Panc1 (cell line): Measurements from ENCODE around the gene FAM20A. TPM values are rescaled to one million over a fixed set of nuclear protein-coding genes. Genes with fewer than 3 reads are reported as not detected.

Experiments
- ATAC-seq: fragments of 200-7000 bp; cut with Tn5 transposase; 2 replicates; pipeline ENCODE4 v1.9.1; 2020; ENCODE audit warnings: mild to moderate bottlenecking, moderate library complexity
- BruUV-seq: library from RNA; stranded (reverse); fragments of 400-500 nt; replicated peaks from 2 replicates; lab custom pipeline; 2021; lab: Mats Ljungman, UMichigan
- CTCF ChIA-PET: fragments of 300-600 bp; sonication (Branson Sonifier 250); formaldehyde crosslinking; loops from one replicate; lab custom pipeline; 2022; ENCODE audit warnings: antibody characterized with exemption; lab: Charles Lee
- POLR2A ChIA-PET: fragments of 300-600 bp; sonication (Branson Sonifier 250); formaldehyde crosslinking; loops from one replicate; lab custom pipeline; 2022; ENCODE audit warnings: antibody characterized with exemption; lab: Charles Lee
- DNase-seq: peaks from one replicate; pipeline ENCODE4 v3.0.0-alpha.2; 2010; ENCODE audit warnings: low read depth, low spot score
- H3K27ac ChIP-seq: 2 replicates; pipeline ENCODE4 v1.5.1; 2011; ENCODE audit warnings: mild to moderate bottlenecking, low read length, inconsistent platforms
- H3K27me3 ChIP-seq: fragments of 200-500 bp; sonication (Bioruptor generic); 2 replicates; pipeline ENCODE4 v1.6.0; 2014; ENCODE audit warnings: low read length, inconsistent platforms; ENCODE audit not compliant: control insufficient read depth, insufficient read depth
- H3K36me3 ChIP-seq: fragments of 200-500 bp; sonication (Bioruptor generic); 2 replicates; pipeline ENCODE4 v1.5.1; 2014; ENCODE audit warnings: inconsistent platforms, mild to moderate bottlenecking, low read length, moderate library complexity; ENCODE audit not compliant: control insufficient read depth, insufficient read depth
- H3K4me1 ChIP-seq: 2 replicates; pipeline ENCODE4 v1.5.1; 2011; ENCODE audit warnings: inconsistent platforms, mild to moderate bottlenecking, low read length, moderate library complexity; ENCODE audit not compliant: control insufficient read depth, insufficient read depth
- H3K4me3 ChIP-seq, 2 experiments: 2 replicates each; pipeline ENCODE4 v1.5.1; 2011 to 2012; ENCODE audit warnings: low read depth in 2 of 2, low read length in 2 of 2, mild to moderate bottlenecking in 2 of 2, inconsistent platforms in 1 of 2, moderate library complexity in 1 of 2
- H3K9me3 ChIP-seq: fragments of 200-500 bp; sonication (Bioruptor generic); 2 replicates; pipeline ENCODE4 v1.5.1; 2014; ENCODE audit warnings: low read depth, mild to moderate bottlenecking, inconsistent platforms, low read length, moderate library complexity; ENCODE audit not compliant: control insufficient read depth, insufficient read depth
- POLR2AphosphoS5 ChIP-seq: IDR thresholded peaks from 2 replicates; pipeline ENCODE4 v1.6.1; 2012; ENCODE audit warnings: mild to moderate bottlenecking, low read depth, low read length, moderate library complexity
- SIN3A ChIP-seq: IDR thresholded peaks from 2 replicates; pipeline ENCODE4 v1.6.1; 2012; ENCODE audit warnings: low read depth, mild to moderate bottlenecking, low read length, moderate library complexity, borderline replicate concordance; ENCODE audit not compliant: insufficient read depth
- TCF7L2 ChIP-seq: IDR thresholded peaks from 2 replicates; pipeline ENCODE4 v1.6.1; 2011; ENCODE audit warnings: mild to moderate bottlenecking, low read depth, low read length, inconsistent platforms
- in situ Hi-C: cut with HindIII; loops from 2 replicates; pipeline ENCODE4 v1.10.0; 2016; ENCODE audit warnings: low sequenced_read_pairs, low pct_unique_long_range_greater_than_20kb
- intact Hi-C: fragments of 100-400 bp; cut with micrococcal nuclease; formaldehyde crosslinking; loops from one replicate; pipeline ENCODE4 v1.10.0; 2022; ENCODE audit not compliant: unreplicated experiment
- total RNA-seq: library from RNA; stranded (reverse); gene quantifications from one replicate; pipeline ENCODE4 v1.2.1, GENCODE V29; 2021; ENCODE audit not compliant: unreplicated experiment
- TF ChIP-seq, protein P1 (sequence below), 2 experiments: IDR thresholded peaks; 2 replicates each; pipeline ENCODE4 v1.6.1; 2011 to 2012; ENCODE audit warnings: low read depth in 2 of 2, control low read depth in 1 of 2, low read length in 1 of 2, mild to moderate bottlenecking in 1 of 2, moderate library complexity in 1 of 2; ENCODE audit not compliant: insufficient read depth in 1 of 2
- TF ChIP-seq, protein P2 (sequence below): fragments of 450-650 bp; IDR thresholded peaks from 2 replicates; pipeline ENCODE4 v1.5.1; 2017; ENCODE audit warnings: mild to moderate bottlenecking

FAM20A gene
- total RNA-seq, 1 experiment from 2014 or later: 0.44 TPM

DNA sequence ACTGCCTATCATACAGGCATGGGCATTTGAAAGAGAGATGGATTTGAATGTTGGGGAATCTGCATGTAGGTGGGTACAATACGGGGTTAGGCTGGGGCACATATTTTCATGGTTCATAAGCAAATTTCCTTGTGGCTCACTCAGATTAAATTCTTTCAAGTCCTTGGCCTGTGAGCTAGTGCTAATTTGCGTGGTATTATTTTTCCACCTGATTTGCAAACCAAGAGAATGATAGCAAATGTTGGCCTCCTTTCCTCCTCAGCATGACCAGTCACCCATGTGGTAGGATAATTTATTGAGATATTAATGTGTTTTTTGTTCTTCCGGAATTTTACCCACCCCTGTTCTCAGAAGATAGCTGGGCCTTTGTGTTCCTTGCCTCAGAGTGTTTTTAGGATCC, 22.9 kb downstream of the FAM20A start:
- ATAC-seq (no peak), DNase-seq (no peak)
- BruUV-seq: no TSS peak
- Histone ChIP-seq H3K36me3 (no peaks in the 10 kb centered on the region), H3K27me3 (no peaks in the 10 kb centered on the region), H3K4me1 (no peaks in the 10 kb centered on the region), H3K27ac (no peak overlapping the region), H3K4me3 (no peak overlapping the region), H3K9me3 (no peaks in the 10 kb centered on the region)
- TF ChIP-seq POLR2AphosphoS5: no peak
- TF ChIP-seq SIN3A: no peak
- TF ChIP-seq, protein P1, sequence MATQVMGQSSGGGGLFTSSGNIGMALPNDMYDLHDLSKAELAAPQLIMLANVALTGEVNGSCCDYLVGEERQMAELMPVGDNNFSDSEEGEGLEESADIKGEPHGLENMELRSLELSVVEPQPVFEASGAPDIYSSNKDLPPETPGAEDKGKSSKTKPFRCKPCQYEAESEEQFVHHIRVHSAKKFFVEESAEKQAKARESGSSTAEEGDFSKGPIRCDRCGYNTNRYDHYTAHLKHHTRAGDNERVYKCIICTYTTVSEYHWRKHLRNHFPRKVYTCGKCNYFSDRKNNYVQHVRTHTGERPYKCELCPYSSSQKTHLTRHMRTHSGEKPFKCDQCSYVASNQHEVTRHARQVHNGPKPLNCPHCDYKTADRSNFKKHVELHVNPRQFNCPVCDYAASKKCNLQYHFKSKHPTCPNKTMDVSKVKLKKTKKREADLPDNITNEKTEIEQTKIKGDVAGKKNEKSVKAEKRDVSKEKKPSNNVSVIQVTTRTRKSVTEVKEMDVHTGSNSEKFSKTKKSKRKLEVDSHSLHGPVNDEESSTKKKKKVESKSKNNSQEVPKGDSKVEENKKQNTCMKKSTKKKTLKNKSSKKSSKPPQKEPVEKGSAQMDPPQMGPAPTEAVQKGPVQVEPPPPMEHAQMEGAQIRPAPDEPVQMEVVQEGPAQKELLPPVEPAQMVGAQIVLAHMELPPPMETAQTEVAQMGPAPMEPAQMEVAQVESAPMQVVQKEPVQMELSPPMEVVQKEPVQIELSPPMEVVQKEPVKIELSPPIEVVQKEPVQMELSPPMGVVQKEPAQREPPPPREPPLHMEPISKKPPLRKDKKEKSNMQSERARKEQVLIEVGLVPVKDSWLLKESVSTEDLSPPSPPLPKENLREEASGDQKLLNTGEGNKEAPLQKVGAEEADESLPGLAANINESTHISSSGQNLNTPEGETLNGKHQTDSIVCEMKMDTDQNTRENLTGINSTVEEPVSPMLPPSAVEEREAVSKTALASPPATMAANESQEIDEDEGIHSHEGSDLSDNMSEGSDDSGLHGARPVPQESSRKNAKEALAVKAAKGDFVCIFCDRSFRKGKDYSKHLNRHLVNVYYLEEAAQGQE (IDR thresholded peaks at IDR 0.05; ENCODE audit: insufficient read depth in 1 of 2, low read depth in 2 of 2, low read length in 1 of 2): no peak
- no peak for TF ChIP-seq TCF7L2
- TF ChIP-seq, protein P2, sequence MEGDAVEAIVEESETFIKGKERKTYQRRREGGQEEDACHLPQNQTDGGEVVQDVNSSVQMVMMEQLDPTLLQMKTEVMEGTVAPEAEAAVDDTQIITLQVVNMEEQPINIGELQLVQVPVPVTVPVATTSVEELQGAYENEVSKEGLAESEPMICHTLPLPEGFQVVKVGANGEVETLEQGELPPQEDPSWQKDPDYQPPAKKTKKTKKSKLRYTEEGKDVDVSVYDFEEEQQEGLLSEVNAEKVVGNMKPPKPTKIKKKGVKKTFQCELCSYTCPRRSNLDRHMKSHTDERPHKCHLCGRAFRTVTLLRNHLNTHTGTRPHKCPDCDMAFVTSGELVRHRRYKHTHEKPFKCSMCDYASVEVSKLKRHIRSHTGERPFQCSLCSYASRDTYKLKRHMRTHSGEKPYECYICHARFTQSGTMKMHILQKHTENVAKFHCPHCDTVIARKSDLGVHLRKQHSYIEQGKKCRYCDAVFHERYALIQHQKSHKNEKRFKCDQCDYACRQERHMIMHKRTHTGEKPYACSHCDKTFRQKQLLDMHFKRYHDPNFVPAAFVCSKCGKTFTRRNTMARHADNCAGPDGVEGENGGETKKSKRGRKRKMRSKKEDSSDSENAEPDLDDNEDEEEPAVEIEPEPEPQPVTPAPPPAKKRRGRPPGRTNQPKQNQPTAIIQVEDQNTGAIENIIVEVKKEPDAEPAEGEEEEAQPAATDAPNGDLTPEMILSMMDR: no peak
- intact Hi-C loops (no loop called here), in situ Hi-C loops (no loop called here)
- POLR2A ChIA-PET: no interaction called here
- CTCF ChIA-PET: no interaction called here

DNA sequence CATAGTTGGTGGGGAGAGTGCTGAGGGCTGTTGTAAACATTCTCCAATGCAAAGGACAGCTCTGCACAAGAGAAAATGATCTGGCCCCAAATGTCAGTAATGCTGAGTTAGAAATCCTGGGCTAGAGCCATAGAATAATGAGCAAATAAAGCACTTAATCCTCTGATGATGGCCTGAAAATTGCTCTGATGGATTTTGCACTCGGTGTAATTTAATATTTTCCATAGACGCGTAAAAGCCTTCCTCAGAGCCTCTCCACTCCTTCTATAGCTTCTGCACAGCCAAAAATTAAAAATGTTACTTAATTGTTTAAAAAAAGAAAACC, 23.7 kb downstream of the FAM20A start:
- BruUV-seq: no TSS peak
- in situ Hi-C loops: no loop called here
- Histone ChIP-seq H3K27me3 (no peaks in the 10 kb centered on the region), H3K9me3 (no peaks in the 10 kb centered on the region), H3K36me3 (no peaks in the 10 kb centered on the region), H3K27ac (no peak overlapping the region), H3K4me1 (no peaks in the 10 kb centered on the region), H3K4me3 (no peak overlapping the region)
- no peak for ATAC-seq
- no peak for TF ChIP-seq TCF7L2
- intact Hi-C loops: no loop called here
- DNase-seq: no peak
- ChIA-PET CTCF (no interaction called here), POLR2A (no interaction called here)

DNA sequence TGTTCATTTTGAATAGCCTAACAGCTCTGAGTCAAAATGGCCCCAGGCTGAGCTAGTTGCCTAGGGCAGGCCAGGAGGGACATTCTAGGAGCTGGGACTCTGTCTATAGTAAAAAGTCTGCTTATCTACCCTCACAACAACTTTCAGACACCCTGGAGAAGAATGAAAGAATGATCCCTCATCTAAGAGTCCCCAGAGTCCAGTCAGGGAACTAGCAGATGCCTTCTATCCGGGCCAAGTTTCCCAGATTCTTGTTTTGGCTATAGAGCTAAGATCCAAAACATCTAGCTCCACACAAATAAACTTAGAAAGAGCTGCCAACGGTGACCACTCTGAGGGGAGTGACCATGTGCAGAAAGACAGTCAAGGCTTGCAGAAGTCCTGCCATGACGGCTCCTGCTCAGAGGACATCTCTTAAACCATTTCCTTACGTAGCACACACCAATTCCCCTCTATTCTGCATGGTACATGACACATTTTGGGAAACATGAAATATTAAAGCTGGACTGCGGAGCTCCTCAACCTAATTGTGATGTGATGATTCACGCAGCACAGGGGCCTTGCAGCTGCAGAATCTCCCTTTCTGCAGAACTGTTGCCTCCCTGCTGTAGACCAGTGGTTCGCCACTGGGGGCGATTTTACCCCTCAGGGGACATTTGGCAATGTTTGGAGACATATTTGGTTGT, 24.2 kb downstream of the FAM20A start:
- CTCF ChIA-PET: no interaction called here
- in situ Hi-C loops: no loop called here
- no peaks in the 10 kb centered on the region for H3K9me3 ChIP-seq
- no TSS peak for BruUV-seq
- no peaks in the 10 kb centered on the region for H3K27me3 ChIP-seq
- DNase-seq (no peak), ATAC-seq (no peak)
- POLR2A ChIA-PET: no interaction called here
- intact Hi-C loops: no loop called here
- no peaks in the 10 kb centered on the region for H3K4me1 ChIP-seq
- TF ChIP-seq, protein P2: no peak
- TF ChIP-seq TCF7L2 (no peak), SIN3A (no peak), POLR2AphosphoS5 (no peak)
- TF ChIP-seq, protein P1 (IDR thresholded peaks at IDR 0.05; ENCODE audit: insufficient read depth in 1 of 2, low read depth in 2 of 2, low read length in 1 of 2): no peak
- H3K4me3 ChIP-seq: no peak overlapping the region
- H3K36me3 ChIP-seq: no peaks in the 10 kb centered on the region
- H3K27ac ChIP-seq: no peak overlapping the region
